Smooth muscle cell of the brain vasculature (primary cell): ENCODE data around the gene EPN2.

Experiments
- DNase-seq: peaks from one replicate; pipeline ENCODE4 v3.0.0-alpha.2; 2012; ENCODE audit warnings: low read depth, low spot score

EPN2 gene

DNA sequence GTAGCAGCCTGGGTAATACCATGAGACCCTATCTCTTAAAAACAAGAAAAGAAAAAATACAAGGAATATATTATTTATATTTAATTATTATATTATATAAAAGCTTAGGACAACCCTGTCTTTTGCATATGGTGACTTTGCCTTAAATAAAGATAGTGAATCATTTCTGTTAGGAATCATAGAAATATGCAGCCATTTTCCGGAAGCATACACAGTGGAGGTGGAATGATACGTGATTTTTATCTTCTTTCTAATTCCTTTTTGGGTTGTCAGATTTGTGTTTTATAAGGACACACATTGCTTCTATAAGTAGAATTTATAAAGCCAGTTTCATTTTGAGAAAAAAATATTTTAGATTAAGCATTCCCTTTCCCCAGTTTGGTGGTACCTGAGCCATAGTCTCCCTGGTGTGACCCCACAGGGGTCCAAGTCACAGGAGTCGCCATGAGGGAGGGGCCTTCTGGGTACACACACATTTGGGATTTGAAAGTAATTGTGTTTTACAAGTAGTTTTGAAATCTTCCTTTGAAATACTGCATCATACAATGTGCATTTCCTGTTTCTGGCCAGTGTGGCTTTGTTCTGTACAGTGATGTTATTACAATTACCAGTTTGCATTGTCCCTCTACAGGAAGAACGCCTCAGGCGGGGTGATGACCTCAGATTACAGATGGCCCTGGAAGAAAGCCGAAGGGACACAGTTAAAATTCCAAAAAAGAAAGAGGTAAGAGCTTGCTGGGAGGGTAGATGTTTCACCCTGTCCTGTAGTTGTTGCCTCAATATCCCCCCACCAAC, 74.5 kb downstream of the EPN2 start:
- no peak for DNase-seq

DNA sequence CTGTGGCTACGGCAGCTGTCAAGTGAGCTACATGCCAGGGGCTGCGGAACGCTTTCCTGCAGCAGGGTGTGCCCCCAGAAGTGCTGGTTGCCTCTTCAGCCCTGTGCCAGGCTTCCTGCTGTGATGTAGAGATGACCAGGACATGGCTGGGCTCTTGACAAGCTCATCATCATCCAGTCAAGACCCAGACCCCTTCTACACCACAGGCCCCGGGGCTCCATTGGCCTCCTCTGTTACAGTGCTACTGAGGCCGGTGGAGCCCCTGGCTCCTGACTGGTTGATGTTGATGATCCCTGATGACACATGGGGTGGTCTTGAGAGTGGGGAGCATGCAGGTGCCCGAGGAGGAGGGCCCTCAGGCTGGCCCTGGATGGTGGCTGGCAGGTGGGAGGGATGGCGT, 75.2 kb downstream of the EPN2 start:
- no peak for DNase-seq

DNA sequence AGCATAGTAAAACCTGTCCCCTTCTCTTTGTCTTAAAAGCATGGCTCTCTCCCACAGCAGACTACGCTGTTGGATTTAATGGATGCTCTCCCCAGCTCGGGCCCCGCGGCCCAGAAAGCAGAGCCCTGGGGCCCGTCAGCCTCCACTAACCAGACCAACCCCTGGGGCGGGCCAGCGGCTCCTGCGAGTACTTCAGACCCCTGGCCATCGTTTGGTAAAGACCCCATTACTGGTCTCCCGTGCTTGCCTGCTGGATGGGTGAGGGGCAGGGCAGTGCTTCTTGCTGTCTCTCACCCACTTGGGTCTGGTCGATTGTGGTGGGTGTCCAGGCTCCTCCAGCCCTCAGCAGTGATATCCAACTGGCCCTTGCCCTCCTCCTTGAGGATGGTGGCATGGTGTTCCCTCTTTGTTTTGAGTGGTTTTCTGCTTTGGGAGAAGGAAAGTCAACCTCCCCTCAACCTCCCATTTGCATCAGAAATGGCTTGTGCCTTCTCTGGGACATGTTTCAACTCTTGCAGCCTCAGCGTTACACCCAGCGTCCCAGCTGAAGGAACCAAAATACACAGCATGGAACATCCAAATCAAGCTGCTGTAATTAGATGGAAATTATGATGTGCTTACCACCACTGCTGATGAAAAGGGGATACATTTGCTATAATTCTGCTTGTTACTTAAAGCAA, 76.0 kb downstream of the EPN2 start:
- no peak for DNase-seq

DNA sequence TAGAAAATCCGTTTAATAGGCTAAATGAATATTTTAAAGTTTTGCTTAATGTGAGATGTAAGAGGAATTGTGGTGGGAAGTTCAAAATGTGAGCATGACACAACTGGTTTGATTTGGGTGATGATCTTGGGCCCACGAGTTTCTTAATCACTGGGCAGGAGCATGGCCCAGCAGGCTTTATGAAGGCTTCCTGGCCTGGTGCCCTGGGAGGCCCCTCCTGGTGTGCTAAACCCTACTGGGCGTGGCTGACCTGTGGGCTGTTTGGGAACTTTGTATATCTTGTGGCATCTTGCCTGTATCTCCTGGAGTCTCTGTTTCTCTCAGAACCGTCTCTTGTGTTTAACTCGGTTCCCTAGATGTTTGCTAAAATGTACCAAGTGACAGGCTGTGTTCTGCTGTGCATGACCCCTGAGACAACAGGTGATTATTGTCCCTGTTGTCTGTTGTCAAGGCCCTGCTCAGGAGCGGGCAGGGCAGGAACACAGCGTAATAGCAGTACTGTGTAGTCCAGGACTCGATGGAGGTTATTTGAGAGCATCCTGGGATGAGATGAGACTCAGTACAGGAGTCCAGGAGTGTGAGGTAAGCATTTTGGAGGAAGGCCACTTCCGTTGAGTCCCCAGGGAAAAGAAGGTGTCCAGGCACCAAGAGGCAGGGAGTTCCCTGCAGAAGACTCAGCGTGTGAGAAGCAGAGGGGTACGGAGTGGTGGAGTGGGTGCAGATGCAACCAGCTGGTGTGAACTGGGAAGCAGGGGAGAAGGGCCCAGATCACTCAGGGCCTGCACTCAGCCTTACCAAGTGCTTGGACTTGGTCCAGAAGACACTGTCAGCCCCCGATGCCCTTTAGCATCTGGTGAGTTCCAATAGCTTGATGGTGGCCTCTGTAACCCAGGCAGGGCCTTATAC, 76.8 kb downstream of the EPN2 start:
- no peak for DNase-seq

DNA sequence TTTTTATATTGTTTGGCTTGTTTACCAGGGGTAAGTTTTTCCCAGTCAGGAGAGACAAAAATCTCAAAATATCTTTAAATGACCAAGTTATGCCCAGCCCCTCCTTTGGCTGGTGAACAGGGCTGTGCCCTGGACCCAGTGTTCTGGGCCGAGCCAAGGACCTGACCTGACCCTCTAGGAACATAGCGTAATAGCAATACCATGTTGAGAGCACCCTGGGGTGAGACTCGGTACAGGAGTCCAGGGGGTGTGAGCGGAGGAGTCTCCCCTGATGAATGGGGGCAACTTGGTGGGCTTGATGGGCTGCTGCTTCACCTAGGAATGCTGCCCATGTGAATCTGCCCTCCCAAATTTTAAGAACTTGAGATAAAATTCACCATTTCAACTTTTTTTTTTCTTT, 77.9 kb downstream of the EPN2 start:
- DNase-seq = no peak

DNA sequence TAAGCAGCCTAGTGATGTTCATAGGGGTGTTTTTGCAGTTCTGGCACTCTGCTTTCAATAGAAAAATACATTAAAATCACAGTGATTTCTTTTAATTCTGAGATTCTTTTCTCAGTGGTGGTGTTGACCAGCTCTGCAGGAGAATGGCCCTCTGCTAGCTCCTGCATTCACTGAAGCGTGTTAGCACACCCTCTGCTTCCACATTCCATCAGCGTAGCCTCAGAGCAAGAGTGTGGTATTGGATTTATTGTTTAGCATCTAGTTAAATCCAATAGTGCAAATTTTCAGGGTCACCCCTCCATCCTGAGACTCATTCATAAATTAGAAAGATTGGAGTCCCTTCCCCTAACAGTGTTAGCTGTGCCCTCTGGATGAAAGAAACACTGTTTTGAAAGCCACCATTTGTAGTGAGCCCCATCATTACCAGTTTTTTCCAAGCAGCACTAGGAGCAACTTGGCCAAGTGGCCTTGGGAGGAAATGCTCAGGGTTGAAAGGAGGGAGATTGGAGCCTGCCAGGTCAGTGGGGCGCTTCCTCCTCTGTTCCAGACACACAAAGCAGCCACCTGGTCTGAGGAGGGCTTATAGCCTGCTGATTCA, 79.7 kb downstream of the EPN2 start:
- DNase-seq = no peak

DNA sequence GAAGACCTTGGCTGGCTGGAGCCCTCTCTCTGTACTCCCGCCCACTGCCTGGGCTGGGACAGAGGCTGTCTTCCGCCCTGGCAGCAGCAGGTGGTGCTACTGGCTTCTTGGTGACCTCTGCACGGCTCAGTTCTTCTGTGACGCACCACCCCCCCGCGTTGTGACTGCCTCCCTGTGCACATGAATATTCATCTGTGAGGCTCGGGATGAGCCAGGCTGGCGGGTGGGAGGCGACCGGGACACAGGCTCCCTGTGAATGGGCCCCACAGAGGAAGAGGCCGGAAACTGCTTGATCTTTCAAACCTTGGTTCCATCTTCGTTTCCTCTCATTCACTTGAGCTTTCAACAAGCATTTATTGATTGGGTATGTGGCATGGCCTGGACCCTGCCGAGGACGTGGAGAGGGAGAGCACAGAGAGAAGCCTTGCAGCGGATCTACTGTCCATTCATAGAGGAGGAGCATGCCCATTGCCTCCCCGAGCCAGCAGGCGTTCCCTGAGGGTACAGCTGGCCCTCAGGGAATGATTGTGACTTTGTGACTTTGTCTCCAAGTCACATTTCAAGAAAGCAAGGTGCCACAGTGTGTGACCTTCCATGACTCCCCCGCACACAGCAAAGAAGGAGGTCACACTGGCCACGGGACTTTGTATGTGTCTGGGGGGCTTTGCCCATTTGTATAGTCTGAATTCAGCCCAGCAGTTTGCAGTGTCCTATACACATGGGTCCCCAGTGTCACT, 80.4 kb downstream of the EPN2 start:
- peak; percentile 77 for DNase-seq

DNA sequence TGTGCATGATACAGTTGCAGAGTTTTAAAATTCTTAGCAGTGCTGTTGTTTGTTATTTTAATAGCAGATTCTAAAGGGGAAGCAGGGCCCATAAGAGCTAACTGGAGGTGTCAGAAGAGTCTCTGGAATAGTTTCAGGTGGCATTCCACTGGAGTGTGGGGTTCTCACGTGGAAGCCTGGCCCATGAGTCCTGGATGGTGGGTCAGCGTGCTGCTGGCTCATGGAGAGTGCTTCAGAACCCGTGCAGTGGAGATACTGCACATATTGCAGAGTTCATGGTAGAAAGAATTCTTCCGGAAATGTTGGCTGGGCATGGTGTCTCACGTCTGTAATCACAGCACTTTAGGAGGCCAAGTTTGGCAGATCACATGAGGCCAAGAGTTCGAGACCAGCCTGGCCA, 81.4 kb downstream of the EPN2 start:
- DNase-seq = no peak

DNA sequence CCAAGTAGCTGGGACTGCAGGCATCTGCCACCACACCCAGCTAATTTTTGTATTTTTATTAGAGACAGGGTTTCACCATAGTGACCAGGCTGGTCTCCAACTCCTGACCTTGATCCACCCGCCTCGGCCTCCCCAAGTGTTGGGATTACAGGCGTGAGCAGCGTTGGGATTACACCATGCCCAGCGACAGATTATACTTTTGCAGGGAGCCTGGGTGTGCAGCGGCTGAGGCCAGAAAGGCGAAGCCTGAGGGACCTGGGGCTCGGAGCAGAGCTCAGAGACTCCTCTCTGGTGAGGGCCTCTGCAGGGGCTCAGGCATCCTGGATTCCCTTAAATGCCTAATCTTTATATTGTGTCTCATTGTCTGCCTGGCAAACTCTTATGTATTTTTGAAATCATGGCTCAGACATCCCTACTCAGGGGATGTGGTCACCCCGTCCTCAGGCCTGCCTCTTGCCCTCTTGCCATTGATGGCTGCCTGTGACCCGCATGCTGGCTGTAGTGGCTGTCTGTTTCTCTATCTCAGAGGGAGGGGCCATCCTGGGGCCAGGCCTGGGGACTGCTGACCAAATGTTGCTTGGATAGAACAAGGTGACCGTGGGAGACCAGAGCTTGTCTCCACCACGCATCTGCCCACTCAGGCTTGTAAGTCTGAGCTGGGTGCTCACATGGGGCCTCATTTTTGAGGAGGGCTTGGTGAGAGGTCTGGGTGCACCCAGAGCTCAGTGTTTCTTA, 82.8 kb downstream of the EPN2 start:
- no peak for DNase-seq

DNA sequence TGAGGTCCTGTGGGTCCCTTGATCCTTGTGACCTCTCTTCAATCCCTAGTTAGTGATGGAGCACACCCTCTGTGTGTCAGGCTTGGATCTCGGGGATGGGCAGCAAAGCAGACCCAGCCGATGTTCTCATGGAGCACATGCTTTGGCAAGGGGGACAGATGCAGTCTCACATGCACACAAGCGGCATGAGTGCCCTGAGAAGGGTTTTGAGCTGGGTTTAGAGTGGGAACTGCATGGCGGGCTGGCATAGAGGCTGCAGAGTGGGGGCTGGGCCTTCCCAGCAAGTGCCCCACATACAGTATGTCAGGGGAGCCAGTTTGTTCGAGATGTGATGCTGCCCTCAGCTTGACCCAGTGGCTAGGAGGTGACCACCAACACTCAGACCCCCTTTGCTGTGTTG, 83.7 kb downstream of the EPN2 start:
- no peak for DNase-seq

DNA sequence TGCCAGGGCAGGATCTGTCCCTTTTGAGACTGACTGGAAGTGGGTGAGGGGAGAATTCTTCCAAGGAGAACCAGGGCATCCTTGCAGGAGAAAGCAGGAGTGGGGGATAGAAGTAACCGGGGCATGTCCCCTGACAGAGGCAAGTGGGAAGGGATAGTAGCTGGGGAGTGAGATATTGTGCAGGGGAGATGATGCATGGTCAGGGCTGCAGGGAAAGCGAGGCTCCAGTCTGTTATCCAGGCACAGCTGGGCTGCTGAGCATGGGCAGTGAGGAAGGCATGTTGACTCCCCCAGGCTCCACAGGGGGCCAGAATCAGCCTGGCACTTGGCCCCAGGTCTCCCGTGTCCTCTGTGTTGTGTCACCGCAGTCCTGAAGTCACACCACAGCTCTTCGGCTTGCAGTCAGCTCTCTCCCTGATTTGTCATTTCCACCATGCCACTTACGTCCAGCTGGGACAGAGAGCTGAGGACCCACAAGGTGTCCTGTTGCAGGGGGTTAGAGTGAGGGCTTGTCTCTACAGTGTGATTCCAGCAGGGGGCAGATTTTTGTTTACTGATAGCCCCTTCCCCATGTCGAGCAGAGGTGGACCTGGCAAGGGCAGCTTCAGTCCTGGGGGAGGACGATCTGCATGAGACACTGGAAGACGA, 84.4 kb downstream of the EPN2 start:
- DNase-seq = no peak

DNA sequence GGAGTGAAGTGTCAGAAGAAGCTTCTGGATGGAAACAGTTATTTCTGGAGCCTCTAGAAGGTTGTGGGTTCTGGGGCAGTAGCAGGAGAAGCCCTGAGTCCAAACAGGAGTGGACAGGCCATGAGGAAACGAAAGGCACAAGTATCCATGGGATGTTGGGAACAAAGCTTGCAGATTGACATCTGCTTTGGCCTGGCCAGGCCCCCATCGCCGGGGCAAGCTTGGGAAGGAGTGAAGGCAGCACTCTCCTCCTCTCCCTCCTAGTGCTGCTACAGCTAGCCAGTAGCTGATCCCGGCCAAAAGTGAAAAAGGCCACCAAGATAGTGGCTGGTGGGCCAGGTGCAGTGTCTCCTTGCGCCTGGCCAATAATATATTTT, 85.0 kb downstream of the EPN2 start:
- no peak for DNase-seq

DNA sequence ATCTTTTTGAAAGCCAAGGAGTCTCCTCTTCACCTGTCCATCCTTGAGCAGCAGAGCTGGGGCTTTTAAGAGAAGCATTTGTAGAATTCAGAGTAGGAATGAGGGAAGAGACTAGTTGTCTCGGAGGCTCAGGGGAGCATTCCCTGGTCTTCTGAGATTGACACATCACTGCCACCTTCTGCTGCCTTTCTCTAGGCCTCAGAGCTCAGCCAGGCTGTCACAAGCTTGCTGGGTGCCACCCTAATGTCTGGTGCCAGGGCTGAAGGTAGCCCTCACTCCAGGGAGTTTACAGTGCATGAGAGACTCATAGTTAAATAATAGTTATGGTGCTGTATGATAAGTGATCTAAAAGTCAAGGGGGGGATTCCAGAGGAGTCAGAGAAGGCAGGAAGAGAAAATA, 85.7 kb downstream of the EPN2 start:
- DNase-seq = no peak

DNA sequence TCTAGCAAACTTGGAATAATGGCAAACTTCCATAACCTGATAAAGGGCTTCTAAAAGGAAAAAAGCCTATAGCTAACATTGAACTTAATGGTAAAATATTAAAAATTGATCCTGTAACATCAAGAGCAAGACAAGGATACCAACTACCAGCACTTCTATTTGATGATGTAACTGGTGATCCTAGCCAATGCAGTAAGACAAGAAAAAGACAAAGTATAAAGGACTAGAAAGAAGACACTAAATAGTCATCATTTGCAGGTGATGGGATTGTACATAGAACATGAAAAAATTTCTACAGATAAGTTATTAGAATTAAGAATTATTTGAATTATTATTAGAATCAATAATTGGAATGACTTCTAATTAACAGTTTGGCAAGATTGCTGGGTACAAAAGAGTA, 88.4 kb downstream of the EPN2 start:
- DNase-seq = no peak

DNA sequence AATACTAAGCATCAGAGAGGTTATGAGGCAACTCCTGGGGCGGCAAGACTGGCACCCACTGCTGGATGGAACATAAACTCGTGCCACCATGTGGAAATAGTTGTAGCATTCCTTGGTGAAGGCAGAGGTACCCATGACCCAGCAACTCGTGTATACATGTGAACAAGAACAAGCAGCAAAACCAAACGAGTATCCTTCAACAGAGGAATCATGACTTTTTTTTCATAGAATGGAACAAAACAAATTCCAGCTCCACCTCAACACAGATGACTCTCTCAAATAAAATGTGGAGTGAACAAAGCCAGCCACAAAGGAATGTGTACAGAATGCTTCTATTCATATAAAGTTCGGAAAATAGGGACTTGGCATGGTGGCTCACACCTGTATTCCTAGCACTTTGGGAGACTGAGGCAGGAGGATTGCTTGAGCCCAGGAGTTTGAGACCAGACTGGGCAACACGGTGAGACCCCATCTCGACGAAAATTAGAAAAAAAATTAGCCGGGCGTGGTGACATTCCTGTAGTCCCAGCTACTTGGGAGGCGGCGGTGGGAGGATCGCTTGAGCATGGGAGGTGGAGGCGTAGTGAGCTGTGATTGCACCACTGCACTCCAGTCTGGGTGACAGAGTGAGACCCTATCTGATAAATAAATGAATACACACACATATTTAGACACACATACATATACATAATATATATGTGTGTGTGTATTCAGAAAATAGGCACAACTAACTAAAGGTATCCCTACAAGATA, 90.0 kb downstream of the EPN2 start:
- DNase-seq = no peak

DNA sequence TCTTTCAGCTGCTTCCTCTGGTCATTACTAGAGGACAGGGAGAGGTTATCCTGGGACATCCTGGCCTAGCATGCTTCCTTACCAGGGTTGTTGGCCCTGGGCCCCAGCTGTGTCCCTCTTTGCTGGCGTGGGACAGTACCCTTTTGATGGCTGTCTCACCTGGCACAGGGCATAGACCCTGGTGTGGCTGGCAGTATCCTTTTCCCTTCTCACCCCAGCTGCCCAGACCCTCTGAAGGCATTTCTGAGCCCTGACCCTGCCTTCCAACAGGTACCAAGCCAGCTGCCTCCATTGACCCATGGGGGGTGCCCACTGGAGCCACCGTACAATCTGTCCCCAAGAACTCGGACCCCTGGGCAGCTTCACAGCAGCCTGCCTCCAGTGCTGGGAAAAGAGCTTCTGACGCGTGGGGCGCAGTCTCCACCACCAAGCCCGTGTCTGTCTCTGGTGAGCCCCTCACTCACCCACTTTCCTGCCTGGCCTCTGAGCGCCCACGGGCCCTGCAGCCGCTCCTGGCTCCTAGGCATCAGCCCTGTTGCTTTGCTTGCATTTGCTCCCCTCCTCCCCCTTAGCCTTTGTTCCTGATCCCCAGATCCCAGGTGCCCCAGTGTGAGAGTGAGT, 91.4 kb downstream of the EPN2 start:
- no peak for DNase-seq

DNA sequence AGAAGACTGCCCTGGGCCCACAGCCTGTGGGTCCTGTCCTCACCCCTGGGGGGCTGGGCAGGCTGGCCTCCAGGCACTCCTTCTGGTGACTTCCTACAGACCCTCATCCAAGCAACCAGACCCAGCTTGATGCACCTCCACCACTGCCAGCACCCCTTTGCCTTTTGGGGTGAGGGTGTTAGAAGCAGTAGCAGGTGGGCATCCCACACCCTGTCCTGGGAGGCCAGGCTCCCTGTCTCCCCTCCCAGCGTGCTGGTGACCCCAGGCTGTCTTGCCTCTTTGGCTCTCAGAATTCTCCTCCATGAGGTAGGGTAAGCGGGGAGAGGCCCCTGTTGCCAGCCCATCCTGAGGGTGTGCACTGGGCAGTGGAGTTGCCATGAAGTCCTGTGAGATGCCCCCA, 92.0 kb downstream of the EPN2 start:
- no peak for DNase-seq

DNA sequence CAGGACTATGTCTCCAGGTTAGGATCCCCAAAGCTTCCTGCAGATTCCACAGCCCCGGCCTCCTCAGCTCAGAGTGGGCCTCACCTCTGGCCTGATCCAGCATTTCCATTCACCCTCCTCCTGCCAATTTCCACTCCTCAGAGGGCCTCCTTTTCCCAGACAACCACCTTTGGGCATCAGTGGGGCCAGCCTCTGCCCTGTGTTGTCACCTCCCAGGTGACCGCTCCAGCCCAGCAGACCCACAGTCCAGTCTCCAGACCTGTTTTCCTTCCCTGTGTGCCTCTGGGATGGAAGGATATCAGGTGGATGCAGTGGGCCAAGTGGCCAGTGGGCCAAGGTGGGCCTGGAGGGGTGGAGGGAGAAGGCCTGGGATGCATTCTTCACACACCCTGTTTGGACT, 92.7 kb downstream of the EPN2 start:
- no peak for DNase-seq

DNA sequence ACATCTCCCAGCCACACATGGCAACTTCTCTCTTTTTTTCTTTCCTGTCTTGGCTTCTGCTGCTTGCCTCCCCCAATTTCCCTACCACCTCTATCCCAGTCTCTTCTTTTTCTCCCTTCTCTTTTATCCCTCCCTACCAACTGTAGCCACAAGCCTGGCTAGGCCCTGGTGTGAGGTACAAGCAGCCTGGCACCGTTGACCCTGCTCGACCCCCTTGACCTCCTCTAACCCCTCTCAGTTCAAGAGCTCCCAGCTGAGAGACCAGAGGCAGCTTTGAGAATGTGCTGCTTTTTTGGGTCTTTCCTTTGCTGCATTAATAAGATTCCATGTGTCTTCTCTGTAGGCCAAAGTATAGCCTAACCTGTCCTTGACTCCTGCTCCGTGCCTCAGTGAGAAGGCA, 93.1 kb downstream of the EPN2 start:
- no peak for DNase-seq
